ENCODE data around the gene RPS5. TPM values are rescaled to one million over a fixed set of nuclear protein-coding genes. Genes with fewer than 3 reads are reported as not detected.

The RPS5 gene
- total RNA-seq, 2 experiments from 2014 or later, result 1,234 to 1,535 TPM

- ATAC-seq (no peak), DNase-seq (no peak)
- H3K9me3 Mint-ChIP-seq (ENCODE audit: low read depth), result no peaks in the 10 kb centered on the region
- peaks cover 33% of the 10 kb centered on the region for H3K4me1 Mint-ChIP-seq
- ChIA-PET CTCF (no interaction called here), POLR2A (no interaction called here)
- H3K4me3 Mint-ChIP-seq, result no peak overlapping the region
- H3K27me3 Mint-ChIP-seq, result peaks cover 2% of the 10 kb centered on the region
- no peak overlapping the region for H3K27ac Mint-ChIP-seq
- H3K36me3 Mint-ChIP-seq (ENCODE audit: low read depth), result peaks cover 61% of the 10 kb centered on the region
- intact Hi-C loops (cut with DNase I, micrococcal nuclease), result no loop called here
These were observed 6.1 kb downstream of the RPS5 start for GRCh38 chr19:58392945-58393724.

GRCh38 chr19:58393725-58394033 lies 6.6 kb downstream of the RPS5 start:
- Mint-ChIP-seq H3K36me3 (ENCODE audit: low read depth) (peaks cover 56% of the 10 kb centered on the region), H3K4me3 (no peak overlapping the region), H3K27ac (no peak overlapping the region), H3K9me3 (ENCODE audit: low read depth) (no peaks in the 10 kb centered on the region), H3K4me1 (peaks cover 28% of the 10 kb centered on the region), H3K27me3 (peaks cover 2% of the 10 kb centered on the region)
- ChIA-PET POLR2A (no interaction called here), CTCF (no interaction called here)
- no peak for DNase-seq
- intact Hi-C loops (cut with DNase I, micrococcal nuclease), result no loop called here
- ATAC-seq, result no peak

GRCh38 chr19:58394821-58395219 lies 7.8 kb downstream of the RPS5 start:
- no peaks in the 10 kb centered on the region for H3K9me3 Mint-ChIP-seq (ENCODE audit: low read depth)
- no peak overlapping the region for H3K4me3 Mint-ChIP-seq
- peaks cover 2% of the 10 kb centered on the region for H3K27me3 Mint-ChIP-seq
- H3K36me3 Mint-ChIP-seq (ENCODE audit: low read depth), result peaks cover 49% of the 10 kb centered on the region
- H3K4me1 Mint-ChIP-seq, result peaks cover 21% of the 10 kb centered on the region
- H3K27ac Mint-ChIP-seq, result no peak overlapping the region
- DNase-seq (no peak), ATAC-seq (peak; percentile 23)
- ChIA-PET POLR2A (no interaction called here), CTCF (no interaction called here)
- intact Hi-C loops (cut with DNase I, micrococcal nuclease), result no loop called here

GRCh38 chr19:58395220-58395978 lies 8.3 kb downstream of the RPS5 start, which contains the start of gene RNF225:
Gene RNF225 (plus strand): TSS chr19:58395656. CDS start chr19:58396090, 434 bp downstream.
- POLR2A ChIA-PET, result no interaction called here
- no peak within 1 kb of the TSS for H3K4me3 Mint-ChIP-seq
- DNase-seq, result peak; percentile 31
- intact Hi-C loops (cut with DNase I, micrococcal nuclease), result no loop called here
- H3K36me3 Mint-ChIP-seq (ENCODE audit: low read depth), result peaks cover 46% of the 10 kb centered on the region
- CTCF ChIA-PET, result no interaction called here
- H3K27ac Mint-ChIP-seq, result no peak within 1 kb of the TSS
- no peaks in the 10 kb centered on the region for H3K9me3 Mint-ChIP-seq (ENCODE audit: low read depth)
- H3K4me1 Mint-ChIP-seq, result peaks cover 21% of the 10 kb centered on the region
- H3K27me3 Mint-ChIP-seq, result peaks cover 2% of the 10 kb centered on the region
- peak; percentile 21 for ATAC-seq

GRCh38 chr19:58395979-58396627 lies 9.0 kb downstream of the RPS5 start:
- intact Hi-C loops (cut with DNase I, micrococcal nuclease), result no loop called here
- H3K27ac Mint-ChIP-seq, result no peak overlapping the region
- H3K4me1 Mint-ChIP-seq, result peaks cover 23% of the 10 kb centered on the region
- peak; percentile 19 for DNase-seq
- POLR2A ChIA-PET, result interaction anchor here (0.5 kb wide), 1 partner anchor 57 kb away, joined by 3 read pairs; no protein-coding TSS in a partner anchor
- no peak for ATAC-seq
- no peaks in the 10 kb centered on the region for H3K9me3 Mint-ChIP-seq (ENCODE audit: low read depth)
- peaks cover 2% of the 10 kb centered on the region for H3K27me3 Mint-ChIP-seq
- peaks cover 39% of the 10 kb centered on the region for H3K36me3 Mint-ChIP-seq (ENCODE audit: low read depth)
- H3K4me3 Mint-ChIP-seq, result no peak overlapping the region
- CTCF ChIA-PET, result no interaction called here

- Mint-ChIP-seq H3K4me3 (no peak overlapping the region), H3K27me3 (peaks cover 2% of the 10 kb centered on the region), H3K9me3 (ENCODE audit: low read depth) (no peaks in the 10 kb centered on the region), H3K27ac (no peak overlapping the region), H3K4me1 (peaks cover 21% of the 10 kb centered on the region), H3K36me3 (ENCODE audit: low read depth) (peaks cover 32% of the 10 kb centered on the region)
- DNase-seq (no peak), ATAC-seq (no peak)
- intact Hi-C loops (cut with DNase I, micrococcal nuclease), result no loop called here
- POLR2A ChIA-PET, result interaction anchor here (0.5 kb wide), 1 partner anchor 57 kb away, joined by 3 read pairs; no protein-coding TSS in a partner anchor
- CTCF ChIA-PET, result interaction anchor here (0.6 kb wide), 1 partner anchor 171 kb away, joined by 3 read pairs; no protein-coding TSS in a partner anchor
These were observed 9.8 kb downstream of the RPS5 start for GRCh38 chr19:58396691-58397532.

GRCh38 chr19:58397533-58398037 lies 10.5 kb downstream of the RPS5 start:
- Mint-ChIP-seq H3K9me3 (ENCODE audit: low read depth) (no peaks in the 10 kb centered on the region), H3K36me3 (ENCODE audit: low read depth) (peaks cover 29% of the 10 kb centered on the region), H3K27me3 (peaks cover 2% of the 10 kb centered on the region), H3K27ac (no peak overlapping the region), H3K4me3 (no peak overlapping the region), H3K4me1 (peaks cover 19% of the 10 kb centered on the region)
- CTCF ChIA-PET, result no interaction called here
- intact Hi-C loops (cut with DNase I, micrococcal nuclease), result no loop called here
- DNase-seq, result no peak
- no peak for ATAC-seq
- POLR2A ChIA-PET, result no interaction called here

- ChIA-PET CTCF (no interaction called here), POLR2A (no interaction called here)
- no peaks in the 10 kb centered on the region for H3K9me3 Mint-ChIP-seq (ENCODE audit: low read depth)
- peaks cover 24% of the 10 kb centered on the region for H3K36me3 Mint-ChIP-seq (ENCODE audit: low read depth)
- peaks cover 17% of the 10 kb centered on the region for H3K4me1 Mint-ChIP-seq
- no peak overlapping the region for H3K27ac Mint-ChIP-seq
- peaks cover 2% of the 10 kb centered on the region for H3K27me3 Mint-ChIP-seq
- no peak for ATAC-seq
- intact Hi-C loops (cut with DNase I, micrococcal nuclease), result no loop called here
- DNase-seq, result no peak
- no peak overlapping the region for H3K4me3 Mint-ChIP-seq
These were observed 11.0 kb downstream of the RPS5 start for GRCh38 chr19:58398087-58398486.

- H3K9me3 Mint-ChIP-seq (ENCODE audit: low read depth), result no peaks in the 10 kb centered on the region
- intact Hi-C loops (cut with DNase I, micrococcal nuclease), result no loop called here
- CTCF ChIA-PET, result no interaction called here
- H3K27ac Mint-ChIP-seq, result no peak overlapping the region
- DNase-seq, result no peak
- H3K4me3 Mint-ChIP-seq, result no peak overlapping the region
- peaks cover 2% of the 10 kb centered on the region for H3K27me3 Mint-ChIP-seq
- peaks cover 20% of the 10 kb centered on the region for H3K36me3 Mint-ChIP-seq (ENCODE audit: low read depth)
- POLR2A ChIA-PET, result no interaction called here
- ATAC-seq, result no peak
- H3K4me1 Mint-ChIP-seq, result peaks cover 17% of the 10 kb centered on the region
These were observed 11.5 kb downstream of the RPS5 start for GRCh38 chr19:58398545-58398944.

- ChIA-PET POLR2A (interaction anchor here (0.6 kb wide), 1 partner anchor 51 kb away, joined by 3 read pairs; the partner anchor contains the start of gene ZNF324B), CTCF (no interaction called here)
- ATAC-seq (no peak), DNase-seq (no peak)
- H3K4me3 Mint-ChIP-seq, result no peak overlapping the region
- H3K36me3 Mint-ChIP-seq (ENCODE audit: low read depth), result peaks cover 6% of the 10 kb centered on the region
- no peaks in the 10 kb centered on the region for H3K9me3 Mint-ChIP-seq (ENCODE audit: low read depth)
- H3K27ac Mint-ChIP-seq, result no peak overlapping the region
- intact Hi-C loops (cut with DNase I, micrococcal nuclease), result loop anchor here in 1 of 2 experiments (2.0 to 10.0 kb wide), 4 partner anchors 13 to 215 kb away; partner anchors contain the start of genes RPS5, ZBTB45, ZNF274 and ZNF446
- peaks cover 17% of the 10 kb centered on the region for H3K4me1 Mint-ChIP-seq
- H3K27me3 Mint-ChIP-seq, result peaks cover 2% of the 10 kb centered on the region
These were observed 12.8 kb downstream of the RPS5 start for GRCh38 chr19:58399903-58400302.
